NAMALWA (cell line): ENCODE results near the gene PBX1.

Source experiments
- DNase-seq: peaks from one replicate; pipeline ENCODE4 v3.0.0-alpha.2; 2015; ENCODE audit warnings: low spot score

Gene PBX1

DNA sequence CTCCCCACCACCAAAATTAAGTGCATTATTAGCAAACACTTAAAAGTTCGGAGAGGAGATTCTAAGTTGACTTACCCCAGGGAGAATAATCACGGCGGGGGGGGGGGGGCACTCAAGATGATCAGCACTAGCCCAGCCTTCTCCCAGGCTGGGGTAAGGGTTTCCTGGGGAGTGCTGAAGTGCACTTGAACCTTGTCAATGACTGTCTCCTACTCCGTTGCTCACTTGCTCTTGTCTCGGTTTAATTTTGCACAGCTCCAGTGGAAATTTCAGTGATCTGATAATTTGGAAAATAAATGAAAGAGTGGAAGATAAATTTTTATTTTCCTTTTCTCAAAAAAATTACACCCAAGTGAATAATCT, 59.2 kb downstream of the PBX1 start:
- no peak for DNase-seq

DNA sequence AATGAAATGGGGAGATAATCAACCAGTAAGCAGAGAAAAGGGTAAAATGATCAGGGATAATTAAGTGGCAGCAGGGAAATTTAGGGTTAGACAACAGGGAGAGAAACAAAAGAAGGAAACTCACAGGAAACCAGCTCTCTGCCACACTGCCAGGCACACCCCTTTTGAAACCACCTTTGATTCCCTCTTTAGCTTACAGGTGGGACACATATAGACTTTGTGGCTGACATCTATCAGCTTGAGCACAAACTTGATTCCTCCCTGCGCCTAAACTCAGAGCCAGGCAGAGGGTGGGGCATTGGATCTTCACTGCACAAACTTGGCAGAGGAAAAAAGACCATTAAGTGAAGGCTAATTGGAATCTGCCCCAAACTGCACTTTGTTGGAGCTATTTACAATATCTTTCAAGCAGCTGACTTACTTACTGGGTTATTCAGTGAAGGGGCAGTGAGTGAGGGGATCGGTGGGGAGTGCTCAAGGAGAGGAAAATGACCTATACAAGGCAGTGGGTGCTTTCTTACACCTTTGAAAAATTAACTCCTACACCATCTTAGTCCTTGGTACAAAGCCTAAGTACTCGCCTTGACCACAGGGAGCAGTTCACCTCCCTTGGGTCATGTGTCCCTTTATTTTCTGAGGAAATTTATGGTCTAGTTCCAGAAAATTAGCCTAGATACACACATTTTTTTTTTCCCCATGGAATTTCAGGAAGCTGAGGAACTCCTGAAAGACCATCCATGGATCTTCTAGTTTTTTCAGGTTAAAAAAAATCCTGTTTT, 60.2 kb downstream of the PBX1 start:
- DNase-seq, result no peak

DNA sequence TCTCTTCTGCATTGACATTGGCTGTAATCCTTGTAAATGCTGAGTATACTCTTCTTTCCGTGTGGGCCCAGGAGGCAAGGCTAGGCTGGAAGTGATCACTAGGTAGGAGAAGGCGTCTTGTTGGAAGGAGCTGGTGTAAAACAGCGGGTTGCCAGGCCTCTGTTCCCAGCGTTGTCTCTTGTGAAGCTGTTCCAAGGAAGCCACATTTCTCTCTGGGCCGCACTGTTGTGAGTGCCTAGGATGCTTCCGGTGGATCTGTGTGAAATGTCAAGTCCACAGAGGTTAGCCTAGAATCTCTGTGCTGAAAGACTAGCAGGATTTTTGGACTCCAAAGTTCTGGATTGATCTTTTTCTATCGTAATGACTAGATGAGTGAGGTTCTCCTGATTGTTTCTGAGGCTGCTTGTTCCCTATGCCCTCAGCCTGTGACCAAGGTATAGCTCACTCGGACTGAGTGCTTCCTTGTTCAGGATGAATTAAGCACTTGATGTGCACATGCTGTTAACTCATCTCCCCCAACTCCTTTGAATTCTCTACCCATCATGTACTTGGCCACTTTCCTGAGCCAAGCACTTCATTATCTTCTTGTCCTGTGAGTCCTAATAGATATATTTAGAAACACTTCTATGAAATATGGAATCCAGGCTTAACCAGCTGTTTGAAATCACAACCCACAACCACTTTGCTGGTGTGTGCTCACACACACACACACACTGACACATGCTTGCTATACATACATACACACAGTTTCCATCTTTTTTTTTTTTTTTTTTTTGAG, 63.3 kb downstream of the PBX1 start:
- DNase-seq, result no peak

DNA sequence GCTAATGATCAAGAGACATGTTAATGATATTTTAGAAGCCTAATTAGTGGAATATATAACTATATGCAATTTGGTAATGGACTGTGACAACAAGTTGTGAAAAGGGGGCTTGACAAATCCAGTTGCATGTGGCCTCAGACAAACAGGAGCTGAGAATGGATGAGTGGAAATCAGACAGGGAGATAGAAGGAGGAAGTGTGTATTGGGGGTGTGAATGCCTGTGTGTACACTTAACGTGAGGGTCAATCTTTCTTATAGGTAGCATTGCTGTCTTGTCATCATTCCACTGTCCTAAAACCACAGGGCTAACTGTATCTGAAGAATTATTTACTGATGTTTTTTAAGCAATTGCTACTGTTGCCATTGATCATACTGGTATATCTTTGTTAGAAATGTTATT, 64.8 kb downstream of the PBX1 start:
- no peak for DNase-seq

DNA sequence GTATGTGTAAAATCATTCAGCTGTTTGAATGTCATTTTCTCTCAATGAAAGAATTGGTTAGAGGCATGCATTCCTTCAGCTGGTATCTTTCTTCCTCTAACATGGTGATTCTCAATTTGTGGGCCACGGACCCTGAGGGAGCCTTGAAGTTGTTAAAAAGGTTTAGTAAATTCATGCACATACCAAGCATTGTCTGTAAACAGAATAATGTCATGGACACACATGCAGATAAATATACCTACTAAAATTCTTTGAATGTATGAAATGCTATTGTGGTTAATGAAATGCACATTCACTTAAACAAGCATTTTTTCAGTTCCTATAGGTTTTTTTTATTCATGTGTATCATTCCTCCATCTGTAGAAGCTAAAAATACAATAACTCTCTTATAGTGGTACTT, 65.4 kb downstream of the PBX1 start:
- no peak for DNase-seq

DNA sequence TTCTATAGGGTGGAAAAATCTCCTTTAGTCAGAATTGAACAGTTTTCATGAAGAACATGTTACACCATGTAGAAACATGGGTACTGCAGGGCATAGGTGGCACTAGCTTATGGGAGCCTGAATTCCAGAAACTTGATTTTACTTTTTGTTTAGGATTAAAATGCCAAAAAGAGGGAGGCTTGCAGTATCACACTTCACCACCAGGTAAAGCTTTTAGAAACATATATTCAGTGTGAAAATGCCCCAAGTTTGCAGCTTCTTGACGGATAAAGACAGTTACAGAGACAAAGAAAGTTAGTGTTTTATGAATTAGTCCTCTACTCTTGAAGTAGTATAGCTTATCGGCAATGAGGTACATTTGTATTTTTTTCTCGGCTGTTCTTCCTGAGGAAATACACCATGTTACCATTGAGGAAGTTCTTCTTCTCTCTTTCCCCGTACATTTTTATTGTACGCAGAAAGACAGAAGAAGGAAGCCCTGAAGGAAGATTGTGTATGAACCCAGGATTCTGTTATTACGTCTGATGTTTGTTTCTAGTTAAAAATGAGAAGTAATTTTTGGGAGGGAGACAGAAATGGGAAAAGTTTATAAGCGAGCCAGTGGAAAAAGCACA, 66.1 kb downstream of the PBX1 start:
- peak; percentile 31 for DNase-seq

DNA sequence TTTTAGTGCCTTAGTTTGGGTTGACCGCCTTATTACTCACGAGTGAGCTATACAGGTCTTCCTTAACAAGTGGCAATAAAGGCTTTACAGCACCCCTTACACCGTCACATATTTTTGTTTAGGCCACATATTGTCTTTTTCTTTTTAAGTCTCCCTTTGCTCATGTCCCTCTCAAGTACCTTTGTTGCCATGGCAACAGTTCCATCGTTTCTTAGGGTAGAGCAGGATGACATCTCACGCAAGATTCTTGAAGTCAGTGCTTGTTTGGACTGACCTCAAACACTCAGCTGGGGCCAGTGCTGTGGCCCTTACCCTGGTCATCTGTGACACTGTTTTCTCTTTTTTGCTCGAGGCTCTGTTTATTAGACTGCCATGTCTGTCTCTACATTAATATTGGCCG, 69.8 kb downstream of the PBX1 start:
- no peak for DNase-seq

DNA sequence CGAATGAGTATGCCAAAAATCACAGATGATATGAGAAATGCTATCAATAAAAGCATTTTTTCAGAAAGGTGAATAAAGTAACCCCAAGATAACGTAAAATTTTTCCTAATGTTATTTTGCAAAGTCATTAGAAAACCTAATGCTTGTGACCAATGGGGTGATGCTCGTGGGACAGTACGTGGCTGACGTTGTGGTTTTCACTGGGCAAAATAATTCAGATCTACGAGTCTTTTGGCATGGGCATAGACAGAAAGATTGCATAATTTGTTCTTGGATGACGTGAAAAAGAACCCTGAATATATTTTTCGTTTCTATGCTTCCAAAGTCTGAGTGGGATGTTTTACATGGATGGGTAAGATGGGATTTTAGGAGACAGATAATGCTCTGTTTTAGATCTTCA, 71.0 kb downstream of the PBX1 start:
- no peak for DNase-seq

DNA sequence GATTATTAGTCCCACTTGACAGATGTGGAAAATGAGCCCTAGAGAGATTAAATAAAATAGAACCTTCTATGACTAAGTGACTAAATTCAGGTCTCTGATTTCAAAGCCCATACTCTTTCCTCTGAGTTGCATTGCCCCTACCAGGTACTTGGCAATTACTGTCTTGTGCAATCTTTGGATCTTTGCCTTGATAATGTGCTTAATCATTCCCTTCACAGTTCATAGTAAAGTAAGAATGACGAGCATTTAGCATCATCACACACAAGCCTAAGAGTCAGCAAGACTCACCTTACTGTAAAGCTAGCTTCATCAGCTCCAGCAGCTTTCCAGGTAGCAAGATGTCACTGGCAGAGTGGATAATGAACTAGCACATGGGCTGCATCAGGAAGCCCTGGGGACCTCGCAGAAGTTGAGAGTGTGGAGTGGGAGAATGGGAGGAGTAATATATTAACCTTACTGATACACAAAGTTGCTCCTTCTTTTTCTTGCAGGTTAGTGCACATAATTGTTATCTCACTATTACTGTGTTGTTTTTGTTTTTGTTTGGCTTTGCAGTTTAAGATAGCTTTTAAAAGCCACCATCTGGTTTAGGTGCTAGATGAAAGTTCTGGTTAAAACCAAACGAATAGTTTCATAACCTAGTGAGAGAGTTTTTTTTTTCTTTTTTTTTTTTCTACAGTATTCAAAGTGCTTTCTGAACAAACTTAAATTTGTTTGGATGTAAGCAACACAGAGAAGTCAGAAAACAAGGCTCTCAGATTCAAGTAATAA, 71.8 kb downstream of the PBX1 start:
- no peak for DNase-seq

DNA sequence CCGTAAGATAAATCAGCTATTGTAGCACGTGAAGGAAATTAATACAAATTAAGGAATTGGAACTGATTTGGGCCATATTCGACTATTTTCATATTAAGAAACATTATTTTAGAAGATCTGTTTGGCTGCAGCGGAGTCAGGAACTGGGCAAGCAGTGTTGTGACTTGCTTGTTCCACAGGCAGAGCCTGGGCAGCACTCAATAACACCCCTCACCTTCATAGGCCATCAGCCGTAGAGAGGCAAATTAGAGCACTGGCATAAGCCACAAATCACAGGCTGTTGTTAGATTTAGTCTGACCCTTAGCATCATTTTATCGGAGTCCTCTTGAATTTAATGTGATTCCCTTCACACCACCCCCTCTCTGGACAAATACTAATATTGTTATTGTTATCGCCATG, 72.8 kb downstream of the PBX1 start:
- DNase-seq, result no peak

DNA sequence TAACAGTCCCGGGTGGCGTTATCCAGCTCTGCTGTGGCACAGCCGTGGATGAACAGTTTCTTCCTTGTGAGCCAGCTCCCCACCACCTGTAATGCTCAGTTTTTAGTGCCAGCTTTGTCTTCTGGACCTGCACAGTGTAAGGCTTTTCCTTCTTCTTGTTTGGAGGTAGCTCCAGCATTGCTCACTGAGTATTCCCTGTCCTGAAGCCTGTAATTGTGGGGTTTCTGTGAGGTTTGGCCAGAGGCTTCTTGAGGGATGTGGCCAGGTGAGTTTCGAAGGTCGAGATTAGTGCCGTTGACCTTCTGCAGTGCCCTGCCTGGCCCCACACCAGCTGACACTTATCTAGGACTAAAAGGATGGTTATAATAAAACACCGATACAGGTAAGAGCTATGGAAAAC, 75.0 kb downstream of the PBX1 start:
- no peak for DNase-seq

DNA sequence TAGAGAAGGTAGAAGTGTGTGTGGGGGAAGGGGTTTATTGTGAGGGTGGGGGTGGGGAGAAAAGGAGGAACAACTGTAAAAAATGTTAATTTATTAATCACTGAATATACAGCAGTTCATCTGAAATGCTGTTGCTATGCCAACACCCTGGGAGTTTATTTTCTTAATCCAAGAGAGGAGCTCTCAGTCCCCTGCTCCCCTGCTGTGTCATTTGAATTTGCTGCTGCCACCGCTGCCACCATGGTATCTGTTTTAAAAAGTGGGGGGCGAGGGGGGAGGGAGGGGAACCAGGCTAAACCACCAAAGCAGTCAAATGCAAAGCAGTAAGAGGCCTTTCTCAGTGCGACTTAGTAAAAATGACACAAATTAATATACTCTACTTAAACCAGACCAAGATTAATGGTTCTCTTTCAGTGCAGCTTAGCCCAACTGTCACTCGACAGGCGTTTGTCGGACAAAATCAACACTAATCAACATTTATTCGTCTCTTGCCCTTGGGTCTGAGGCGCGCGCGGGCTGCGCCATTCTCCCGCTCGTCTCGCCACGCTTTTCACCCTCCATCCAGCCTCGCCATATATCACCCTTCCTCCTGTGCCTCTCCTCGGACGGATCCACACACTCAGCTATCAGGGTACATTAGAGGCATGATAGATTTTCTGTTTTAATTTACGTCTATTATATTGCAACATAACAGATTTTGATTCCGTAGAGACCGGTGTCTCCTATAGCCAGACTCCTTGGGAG, 76.2 kb downstream of the PBX1 start:
- no peak for DNase-seq

DNA sequence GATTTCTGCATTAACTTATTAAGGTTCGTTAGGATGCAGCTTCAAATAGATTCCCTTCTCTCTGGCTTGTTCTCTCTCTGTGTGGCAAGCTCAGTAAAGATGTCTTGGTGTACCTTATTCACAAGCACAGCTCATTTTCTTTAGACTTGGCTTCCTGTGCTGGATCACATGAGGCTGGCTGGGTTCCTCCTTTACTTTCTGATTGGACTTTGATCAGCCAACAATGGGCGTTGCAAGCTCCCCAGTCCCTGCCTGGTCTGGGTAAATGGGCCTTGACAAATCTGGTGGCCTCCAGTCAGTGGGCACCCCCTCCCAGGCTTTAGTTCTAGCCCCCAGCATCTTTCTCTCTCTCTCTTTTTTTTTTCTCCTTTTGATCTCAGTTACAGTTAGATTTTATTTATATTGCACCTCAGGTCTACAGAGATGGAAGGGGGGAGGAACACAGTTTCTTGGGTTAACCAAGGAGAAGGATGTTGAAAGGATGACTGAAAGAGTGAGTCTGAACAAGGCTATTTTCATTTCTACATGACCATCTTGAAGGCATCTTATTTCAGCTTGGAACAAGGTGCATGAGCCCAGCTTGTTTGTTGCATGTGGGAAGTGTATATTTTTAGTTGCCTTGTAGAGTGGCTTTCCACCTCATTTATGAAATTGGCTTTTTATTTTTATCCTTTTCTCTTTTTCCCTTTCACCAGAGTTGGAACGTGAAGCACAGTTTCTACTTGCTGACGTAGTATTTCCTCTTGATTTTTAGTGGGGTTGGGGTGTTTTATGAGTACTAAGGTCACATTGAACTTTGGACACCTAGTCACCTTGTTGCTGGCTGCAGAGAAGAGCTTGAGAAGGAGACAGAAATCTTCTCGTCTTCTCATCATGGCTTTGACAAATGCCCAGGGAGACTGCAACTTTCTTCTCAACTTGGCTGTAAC, 77.1 kb downstream of the PBX1 start:
- no peak for DNase-seq

DNA sequence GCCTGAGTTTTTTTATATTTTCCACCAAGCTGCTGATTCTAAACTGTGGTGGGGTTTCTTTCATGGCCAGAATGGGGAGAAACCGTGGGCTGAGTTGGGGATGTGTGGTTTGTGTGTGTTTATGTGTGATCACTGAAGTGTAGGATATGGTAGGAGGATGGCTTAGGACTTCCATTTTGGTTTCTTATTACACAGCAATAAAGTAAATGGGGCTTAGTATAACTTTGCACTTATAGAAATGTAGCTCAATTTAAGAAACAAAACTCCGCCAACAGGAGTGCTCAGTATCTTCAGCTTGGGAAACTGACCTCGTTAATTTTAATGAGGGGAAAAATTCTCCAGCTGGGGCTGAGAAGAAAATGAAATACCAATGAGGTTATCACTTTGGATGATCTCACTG, 77.8 kb downstream of the PBX1 start:
- no peak for DNase-seq

DNA sequence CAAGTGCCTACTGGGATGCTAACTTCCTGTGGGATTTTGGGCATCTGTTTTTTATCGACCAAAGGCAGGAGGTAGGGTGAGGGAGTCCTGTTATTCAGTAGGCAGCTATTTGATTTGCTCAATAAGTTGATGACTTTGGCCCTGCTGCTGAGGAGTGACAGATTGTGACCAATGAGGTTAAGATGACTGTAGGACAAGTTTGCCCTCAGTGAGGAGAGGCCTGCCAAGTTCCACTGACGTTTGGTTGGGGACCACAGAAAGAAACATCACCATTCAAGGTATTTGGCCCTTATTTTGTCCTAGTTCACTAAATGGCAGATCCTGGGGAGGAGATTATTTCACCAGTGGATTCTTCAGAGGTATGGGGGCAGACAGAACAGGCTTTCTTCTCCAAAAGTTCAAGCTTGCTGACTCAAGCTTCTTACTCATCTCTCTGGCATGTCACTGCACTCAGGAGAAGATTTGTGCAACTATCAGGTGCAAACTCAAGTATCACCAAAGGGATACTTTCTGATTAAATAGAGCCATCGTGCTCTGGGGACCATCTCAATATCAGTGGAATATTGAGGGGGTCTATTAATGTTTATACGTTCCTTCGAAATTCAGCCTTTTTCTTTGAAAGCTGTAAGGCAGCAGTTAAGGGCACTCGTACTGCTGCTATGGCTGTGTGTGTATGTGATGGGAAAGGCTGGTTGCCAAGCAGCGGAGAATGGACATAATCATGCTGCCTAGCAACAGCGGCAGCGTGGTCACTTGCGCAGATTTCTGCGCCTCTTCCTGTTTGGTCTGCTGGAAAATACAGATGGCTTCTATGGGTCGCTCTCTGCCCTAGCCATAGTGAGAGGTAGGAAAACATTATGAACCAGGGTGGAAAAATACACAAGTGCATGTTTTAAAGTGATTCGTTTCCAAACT, 78.7 kb downstream of the PBX1 start:
- DNase-seq, result no peak

DNA sequence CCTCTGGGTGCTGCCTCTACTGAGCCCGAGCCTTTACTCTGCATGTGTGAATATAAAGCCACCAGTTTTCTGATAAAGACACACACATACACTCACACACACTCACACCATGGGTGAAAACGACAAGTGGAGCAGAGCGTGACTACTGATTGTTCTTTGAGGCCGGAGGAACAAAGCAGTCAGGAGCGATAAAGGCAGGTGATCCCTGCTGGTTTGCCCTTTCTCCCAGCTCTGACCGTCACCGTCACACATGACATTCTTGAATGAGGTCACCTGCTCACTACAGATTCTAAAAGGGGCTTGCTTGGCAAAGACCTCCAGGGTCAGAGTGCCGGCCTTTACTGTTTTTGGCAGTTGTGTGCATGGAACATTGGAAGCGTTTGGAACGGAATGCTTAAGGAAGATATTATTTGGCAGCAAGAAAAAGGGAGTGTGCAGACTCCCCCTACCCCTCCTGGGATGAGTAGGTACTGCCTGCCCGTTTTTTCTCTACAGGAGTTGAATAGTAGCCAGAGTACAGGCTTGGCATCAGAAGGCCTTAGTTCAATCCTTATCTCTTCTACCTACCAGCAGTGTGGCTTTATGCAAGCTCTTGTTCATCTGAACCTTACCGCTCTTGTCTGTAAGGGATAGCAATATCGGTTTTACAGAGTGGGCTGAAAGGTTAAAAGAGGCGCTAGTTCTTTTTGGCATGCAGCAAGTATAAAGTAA, 79.7 kb downstream of the PBX1 start:
- DNase-seq, result no peak

DNA sequence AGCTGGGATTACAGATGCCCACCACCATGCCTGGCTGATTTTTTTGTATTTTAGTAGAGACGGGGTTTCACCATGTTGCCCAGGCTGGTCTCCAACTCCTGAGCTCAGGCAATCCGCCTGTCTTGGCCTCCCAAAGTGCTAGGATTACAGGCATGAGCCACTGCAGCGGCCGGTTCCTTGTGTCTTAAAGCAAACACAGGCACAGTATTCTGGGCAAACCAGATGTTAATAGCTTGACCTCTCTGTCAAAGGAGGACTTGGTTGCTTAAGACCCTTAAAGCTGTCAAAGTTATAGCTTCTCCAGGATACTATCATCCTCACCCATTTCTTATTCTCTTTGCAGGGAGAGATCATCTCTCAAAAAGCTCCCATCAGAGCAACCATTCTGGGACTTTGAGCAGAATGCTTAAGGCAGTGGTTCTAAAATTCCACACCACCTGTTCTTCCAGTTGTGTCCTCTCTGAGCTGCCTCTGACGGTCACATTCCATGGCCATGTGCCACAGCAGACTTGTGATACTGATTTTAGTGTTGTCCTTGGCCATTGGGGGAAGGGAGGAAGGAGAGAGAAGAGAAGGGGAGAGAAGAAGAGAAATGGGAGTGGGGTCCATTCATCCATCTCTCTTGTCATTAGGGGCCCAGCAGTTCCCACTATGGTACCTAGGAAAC, 81.8 kb downstream of the PBX1 start:
- DNase-seq, result no peak

DNA sequence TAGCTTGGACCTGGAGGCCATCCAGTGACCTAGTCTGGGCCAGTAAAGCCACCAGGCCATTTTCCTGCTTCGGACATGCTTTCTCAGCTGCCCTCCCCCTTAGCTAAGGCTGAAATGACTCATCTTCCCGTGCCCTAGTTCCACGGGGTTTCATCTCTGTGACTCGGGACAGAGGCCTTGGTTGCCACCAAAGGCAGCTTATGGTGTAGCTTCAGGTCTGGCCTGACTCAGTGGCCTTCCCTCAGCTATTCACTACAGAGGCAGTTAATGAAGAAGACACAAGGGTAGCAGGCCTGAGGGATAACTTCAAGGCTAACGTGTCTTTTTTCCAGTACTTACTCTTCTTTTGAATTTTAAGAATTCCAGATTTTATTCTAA, 82.4 kb downstream of the PBX1 start:
- no peak for DNase-seq

DNA sequence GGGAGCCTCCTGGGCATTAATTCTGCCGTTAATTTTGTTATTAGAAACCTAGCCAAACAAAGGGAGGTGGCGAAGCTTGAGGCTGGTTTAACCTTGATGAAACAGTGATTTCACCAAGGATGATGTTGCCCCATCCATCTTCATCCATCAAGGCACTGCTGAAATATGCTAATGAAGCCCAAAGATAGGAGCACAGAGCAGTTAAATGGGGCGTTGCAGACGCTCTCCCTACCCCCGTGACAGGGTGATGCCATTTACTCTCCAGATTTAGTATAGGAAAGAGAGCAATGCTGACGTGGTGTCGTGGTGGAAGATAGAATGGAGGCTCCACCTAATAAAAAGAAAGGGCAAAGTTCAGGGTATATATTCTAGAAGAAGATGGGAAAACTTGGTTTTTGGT, 84.0 kb downstream of the PBX1 start:
- DNase-seq, result no peak
